ENCODE measurements around the gene MED12. TPM values are rescaled to one million over a fixed set of nuclear protein-coding genes. Genes with fewer than 3 reads are reported as not detected.

The MED12 gene
- total and polyA plus RNA-seq, 2 experiments from 2014 or later = 7.1 to 40.6 TPM

DNA sequence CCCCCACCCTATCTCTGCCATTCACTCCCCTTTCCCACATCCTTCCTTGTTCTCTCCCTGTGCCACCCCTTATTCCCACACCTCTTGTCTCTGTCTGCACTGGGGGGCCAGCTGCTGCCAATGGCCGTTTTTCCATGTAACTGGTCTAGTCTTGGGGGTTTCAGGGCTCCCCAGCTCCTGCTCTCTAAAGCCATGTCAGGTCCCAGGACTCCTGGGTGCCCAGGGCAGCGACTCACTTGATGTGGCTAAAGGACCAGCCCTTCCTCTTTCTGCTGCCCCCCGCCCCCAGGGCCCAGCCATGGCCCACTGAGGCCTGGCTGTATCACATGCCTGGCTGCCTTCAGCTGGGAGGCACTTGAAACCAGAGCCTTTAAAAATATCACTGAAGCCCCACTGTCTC, 36.2 kb downstream of the MED12 start (continued):
- TF ChIP-seq, protein P1, sequence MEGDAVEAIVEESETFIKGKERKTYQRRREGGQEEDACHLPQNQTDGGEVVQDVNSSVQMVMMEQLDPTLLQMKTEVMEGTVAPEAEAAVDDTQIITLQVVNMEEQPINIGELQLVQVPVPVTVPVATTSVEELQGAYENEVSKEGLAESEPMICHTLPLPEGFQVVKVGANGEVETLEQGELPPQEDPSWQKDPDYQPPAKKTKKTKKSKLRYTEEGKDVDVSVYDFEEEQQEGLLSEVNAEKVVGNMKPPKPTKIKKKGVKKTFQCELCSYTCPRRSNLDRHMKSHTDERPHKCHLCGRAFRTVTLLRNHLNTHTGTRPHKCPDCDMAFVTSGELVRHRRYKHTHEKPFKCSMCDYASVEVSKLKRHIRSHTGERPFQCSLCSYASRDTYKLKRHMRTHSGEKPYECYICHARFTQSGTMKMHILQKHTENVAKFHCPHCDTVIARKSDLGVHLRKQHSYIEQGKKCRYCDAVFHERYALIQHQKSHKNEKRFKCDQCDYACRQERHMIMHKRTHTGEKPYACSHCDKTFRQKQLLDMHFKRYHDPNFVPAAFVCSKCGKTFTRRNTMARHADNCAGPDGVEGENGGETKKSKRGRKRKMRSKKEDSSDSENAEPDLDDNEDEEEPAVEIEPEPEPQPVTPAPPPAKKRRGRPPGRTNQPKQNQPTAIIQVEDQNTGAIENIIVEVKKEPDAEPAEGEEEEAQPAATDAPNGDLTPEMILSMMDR (conservative IDR thresholded peaks at IDR 0.05; ENCODE audit: low read depth in 2 of 2) = no peak

DNA sequence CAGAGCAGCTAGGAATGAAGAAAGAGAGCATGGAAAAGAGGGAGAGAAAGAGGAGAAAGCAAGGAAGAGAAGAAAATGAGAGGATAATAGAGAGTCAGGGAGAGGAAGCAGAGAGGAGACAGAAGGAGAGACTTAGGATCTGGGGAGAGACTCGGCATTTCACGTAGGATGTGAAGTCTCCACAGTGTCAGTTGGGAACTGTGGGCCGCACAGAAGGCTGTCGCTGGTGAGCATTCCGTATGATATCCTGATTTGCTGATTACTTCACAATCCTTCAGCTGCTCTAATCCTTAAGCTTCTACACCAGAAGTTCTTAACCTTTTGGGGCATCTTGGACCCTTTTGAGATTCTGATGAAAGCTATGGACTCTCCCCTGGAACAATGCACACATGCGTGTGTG, 40.2 kb downstream of the MED12 start:
- H3K27me3 Mint-ChIP-seq (ENCODE audit: insufficient read depth, low read depth, poor library complexity) = peaks cover 2% of the 10 kb centered on the region
- H3K27me3 ChIP-seq (ENCODE audit: insufficient read depth) = no peaks in the 10 kb centered on the region
- no peaks in the 10 kb centered on the region for H3K9me3 Mint-ChIP-seq
- H3K27ac Mint-ChIP-seq = no peak overlapping the region
- H4K20me1 ChIP-seq (replicated peaks; ENCODE audit: insufficient read depth) = no peaks in the 10 kb centered on the region
- no peak for DNase-seq (ENCODE audit: low spot score)
- H3K9me2 ChIP-seq (ENCODE audit: insufficient read depth) = no peaks in the 10 kb centered on the region
- H3K79me2 ChIP-seq (replicated peaks; ENCODE audit: insufficient read depth) = no peaks in the 10 kb centered on the region
- H3K36me3 ChIP-seq (ENCODE audit: insufficient read depth) = no peaks in the 10 kb centered on the region
- no peaks in the 10 kb centered on the region for H3K4me1 ChIP-seq (ENCODE audit: insufficient read depth)
- no peak for ATAC-seq
- no peak overlapping the region for H2AFZ ChIP-seq
- no peak overlapping the region for H3K4me3 Mint-ChIP-seq
- H3K27ac ChIP-seq (ENCODE audit: low read depth) = no peak overlapping the region
- peaks cover 11% of the 10 kb centered on the region; the same call in 2 of the 3 replicates for H3K4me1 Mint-ChIP-seq
- peaks cover 12% of the 10 kb centered on the region; the same call in 1 of the 3 replicates for H3K36me3 Mint-ChIP-seq (ENCODE audit: low read depth)
- H3F3A ChIP-seq (replicated peaks; ENCODE audit: low read depth) = no peaks in the 10 kb centered on the region
- H3K4me3 ChIP-seq = no peak overlapping the region
- H3K4me2 ChIP-seq = no peak overlapping the region
- TF ChIP-seq, protein P1 (conservative IDR thresholded peaks at IDR 0.05; ENCODE audit: low read depth in 2 of 2) = no peak
- TF ChIP-seq CREB1 (CRISPR knock-in tag; IDR thresholded peaks at IDR 0.05; ENCODE audit: low read depth) = no peak
- no peak for TF ChIP-seq STAT1 (IDR thresholded peaks at IDR 0.05; ENCODE audit: unreplicated experiment)
- no peak for TF ChIP-seq NANOG (IDR thresholded peaks at IDR 0.05; ENCODE audit: borderline replicate concordance)
- no peak for TF ChIP-seq JUNB (IDR thresholded peaks at IDR 0.05; ENCODE audit: unreplicated experiment)
- TF ChIP-seq, protein P2, sequence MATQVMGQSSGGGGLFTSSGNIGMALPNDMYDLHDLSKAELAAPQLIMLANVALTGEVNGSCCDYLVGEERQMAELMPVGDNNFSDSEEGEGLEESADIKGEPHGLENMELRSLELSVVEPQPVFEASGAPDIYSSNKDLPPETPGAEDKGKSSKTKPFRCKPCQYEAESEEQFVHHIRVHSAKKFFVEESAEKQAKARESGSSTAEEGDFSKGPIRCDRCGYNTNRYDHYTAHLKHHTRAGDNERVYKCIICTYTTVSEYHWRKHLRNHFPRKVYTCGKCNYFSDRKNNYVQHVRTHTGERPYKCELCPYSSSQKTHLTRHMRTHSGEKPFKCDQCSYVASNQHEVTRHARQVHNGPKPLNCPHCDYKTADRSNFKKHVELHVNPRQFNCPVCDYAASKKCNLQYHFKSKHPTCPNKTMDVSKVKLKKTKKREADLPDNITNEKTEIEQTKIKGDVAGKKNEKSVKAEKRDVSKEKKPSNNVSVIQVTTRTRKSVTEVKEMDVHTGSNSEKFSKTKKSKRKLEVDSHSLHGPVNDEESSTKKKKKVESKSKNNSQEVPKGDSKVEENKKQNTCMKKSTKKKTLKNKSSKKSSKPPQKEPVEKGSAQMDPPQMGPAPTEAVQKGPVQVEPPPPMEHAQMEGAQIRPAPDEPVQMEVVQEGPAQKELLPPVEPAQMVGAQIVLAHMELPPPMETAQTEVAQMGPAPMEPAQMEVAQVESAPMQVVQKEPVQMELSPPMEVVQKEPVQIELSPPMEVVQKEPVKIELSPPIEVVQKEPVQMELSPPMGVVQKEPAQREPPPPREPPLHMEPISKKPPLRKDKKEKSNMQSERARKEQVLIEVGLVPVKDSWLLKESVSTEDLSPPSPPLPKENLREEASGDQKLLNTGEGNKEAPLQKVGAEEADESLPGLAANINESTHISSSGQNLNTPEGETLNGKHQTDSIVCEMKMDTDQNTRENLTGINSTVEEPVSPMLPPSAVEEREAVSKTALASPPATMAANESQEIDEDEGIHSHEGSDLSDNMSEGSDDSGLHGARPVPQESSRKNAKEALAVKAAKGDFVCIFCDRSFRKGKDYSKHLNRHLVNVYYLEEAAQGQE (IDR thresholded peaks at IDR 0.05; ENCODE audit: unreplicated experiment) = no peak
- TF ChIP-seq ZNF331 (CRISPR knock-in tag; IDR thresholded peaks at IDR 0.05; ENCODE audit: low read depth) = no peak
- TF ChIP-seq, protein P3, sequence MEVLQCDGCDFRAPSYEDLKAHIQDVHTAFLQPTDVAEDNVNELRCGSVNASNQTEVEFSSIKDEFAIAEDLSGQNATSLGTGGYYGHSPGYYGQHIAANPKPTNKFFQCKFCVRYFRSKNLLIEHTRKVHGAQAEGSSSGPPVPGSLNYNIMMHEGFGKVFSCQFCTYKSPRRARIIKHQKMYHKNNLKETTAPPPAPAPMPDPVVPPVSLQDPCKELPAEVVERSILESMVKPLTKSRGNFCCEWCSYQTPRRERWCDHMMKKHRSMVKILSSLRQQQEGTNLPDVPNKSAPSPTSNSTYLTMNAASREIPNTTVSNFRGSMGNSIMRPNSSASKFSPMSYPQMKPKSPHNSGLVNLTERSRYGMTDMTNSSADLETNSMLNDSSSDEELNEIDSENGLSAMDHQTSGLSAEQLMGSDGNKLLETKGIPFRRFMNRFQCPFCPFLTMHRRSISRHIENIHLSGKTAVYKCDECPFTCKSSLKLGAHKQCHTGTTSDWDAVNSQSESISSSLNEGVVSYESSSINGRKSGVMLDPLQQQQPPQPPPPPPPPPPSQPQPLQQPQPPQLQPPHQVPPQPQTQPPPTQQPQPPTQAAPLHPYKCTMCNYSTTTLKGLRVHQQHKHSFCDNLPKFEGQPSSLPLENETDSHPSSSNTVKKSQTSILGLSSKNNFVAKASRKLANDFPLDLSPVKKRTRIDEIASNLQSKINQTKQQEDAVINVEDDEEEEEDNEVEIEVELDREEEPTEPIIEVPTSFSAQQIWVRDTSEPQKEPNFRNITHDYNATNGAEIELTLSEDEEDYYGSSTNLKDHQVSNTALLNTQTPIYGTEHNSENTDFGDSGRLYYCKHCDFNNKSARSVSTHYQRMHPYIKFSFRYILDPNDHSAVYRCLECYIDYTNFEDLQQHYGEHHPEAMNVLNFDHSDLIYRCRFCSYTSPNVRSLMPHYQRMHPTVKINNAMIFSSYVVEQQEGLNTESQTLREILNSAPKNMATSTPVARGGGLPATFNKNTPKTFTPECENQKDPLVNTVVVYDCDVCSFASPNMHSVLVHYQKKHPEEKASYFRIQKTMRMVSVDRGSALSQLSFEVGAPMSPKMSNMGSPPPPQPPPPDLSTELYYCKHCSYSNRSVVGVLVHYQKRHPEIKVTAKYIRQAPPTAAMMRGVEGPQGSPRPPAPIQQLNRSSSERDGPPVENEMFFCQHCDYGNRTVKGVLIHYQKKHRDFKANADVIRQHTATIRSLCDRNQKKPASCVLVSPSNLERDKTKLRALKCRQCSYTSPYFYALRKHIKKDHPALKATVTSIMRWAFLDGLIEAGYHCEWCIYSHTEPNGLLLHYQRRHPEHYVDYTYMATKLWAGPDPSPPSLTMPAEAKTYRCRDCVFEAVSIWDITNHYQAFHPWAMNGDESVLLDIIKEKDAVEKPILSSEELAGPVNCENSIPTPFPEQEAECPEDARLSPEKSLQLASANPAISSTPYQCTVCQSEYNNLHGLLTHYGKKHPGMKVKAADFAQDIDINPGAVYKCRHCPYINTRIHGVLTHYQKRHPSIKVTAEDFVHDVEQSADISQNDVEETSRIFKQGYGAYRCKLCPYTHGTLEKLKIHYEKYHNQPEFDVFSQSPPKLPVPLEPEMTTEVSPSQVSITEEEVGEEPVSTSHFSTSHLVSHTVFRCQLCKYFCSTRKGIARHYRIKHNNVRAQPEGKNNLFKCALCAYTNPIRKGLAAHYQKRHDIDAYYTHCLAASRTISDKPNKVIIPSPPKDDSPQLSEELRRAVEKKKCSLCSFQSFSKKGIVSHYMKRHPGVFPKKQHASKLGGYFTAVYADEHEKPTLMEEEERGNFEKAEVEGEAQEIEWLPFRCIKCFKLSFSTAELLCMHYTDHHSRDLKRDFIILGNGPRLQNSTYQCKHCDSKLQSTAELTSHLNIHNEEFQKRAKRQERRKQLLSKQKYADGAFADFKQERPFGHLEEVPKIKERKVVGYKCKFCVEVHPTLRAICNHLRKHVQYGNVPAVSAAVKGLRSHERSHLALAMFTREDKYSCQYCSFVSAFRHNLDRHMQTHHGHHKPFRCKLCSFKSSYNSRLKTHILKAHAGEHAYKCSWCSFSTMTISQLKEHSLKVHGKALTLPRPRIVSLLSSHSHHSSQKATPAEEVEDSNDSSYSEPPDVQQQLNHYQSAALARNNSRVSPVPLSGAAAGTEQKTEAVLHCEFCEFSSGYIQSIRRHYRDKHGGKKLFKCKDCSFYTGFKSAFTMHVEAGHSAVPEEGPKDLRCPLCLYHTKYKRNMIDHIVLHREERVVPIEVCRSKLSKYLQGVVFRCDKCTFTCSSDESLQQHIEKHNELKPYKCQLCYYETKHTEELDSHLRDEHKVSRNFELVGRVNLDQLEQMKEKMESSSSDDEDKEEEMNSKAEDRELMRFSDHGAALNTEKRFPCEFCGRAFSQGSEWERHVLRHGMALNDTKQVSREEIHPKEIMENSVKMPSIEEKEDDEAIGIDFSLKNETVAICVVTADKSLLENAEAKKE (CRISPR knock-in tag; IDR thresholded peaks at IDR 0.05) = no peak
- TF ChIP-seq ZNF114 (CRISPR knock-in tag; IDR thresholded peaks at IDR 0.05) = no peak
- TF ChIP-seq, protein P4, sequence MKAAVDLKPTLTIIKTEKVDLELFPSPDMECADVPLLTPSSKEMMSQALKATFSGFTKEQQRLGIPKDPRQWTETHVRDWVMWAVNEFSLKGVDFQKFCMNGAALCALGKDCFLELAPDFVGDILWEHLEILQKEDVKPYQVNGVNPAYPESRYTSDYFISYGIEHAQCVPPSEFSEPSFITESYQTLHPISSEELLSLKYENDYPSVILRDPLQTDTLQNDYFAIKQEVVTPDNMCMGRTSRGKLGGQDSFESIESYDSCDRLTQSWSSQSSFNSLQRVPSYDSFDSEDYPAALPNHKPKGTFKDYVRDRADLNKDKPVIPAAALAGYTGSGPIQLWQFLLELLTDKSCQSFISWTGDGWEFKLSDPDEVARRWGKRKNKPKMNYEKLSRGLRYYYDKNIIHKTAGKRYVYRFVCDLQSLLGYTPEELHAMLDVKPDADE (IDR thresholded peaks at IDR 0.05) = no peak
- no peak for TF ChIP-seq POLR2AphosphoS5 (IDR thresholded peaks at IDR 0.05; ENCODE audit: low read depth)

Measured in GM23338 (cell line).